Measurements from ENCODE around the gene TUT4. TPM values are rescaled to one million over a fixed set of nuclear protein-coding genes. Genes with fewer than 3 reads are reported as not detected.

TUT4 gene
- total RNA-seq, 2 donors from 2014 or later = 38.2 to 67.2 TPM

DNA sequence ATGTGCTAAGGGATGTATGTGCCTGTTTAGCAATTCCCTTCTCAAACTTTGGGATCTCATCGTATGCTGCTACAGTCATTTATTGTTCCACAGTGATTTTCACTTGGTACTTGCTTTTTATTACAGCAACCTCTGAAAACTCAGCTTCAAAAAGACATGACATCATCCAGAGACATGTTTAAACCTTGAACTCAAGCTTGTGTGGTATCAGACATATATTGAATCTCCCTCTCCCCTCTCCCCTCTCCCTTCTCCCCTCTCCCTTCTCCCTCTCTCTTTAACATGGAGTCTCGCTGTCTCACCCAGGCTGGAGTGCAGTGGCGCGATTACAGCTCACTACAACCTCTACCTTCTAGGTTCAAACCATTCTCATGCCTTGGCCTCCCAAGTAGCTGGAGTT lies 19.5 kb upstream of the TUT4 start:
- ATAC-seq (ENCODE audit: insufficient number of reproducible peaks, low FRiP score, low read depth) (no peak), DNase-seq (ENCODE audit: low spot score) (no peak)
- H3K4me3 ChIP-seq = no peak overlapping the region
- no peak overlapping the region for H3K27ac ChIP-seq
- TF ChIP-seq, protein P1, sequence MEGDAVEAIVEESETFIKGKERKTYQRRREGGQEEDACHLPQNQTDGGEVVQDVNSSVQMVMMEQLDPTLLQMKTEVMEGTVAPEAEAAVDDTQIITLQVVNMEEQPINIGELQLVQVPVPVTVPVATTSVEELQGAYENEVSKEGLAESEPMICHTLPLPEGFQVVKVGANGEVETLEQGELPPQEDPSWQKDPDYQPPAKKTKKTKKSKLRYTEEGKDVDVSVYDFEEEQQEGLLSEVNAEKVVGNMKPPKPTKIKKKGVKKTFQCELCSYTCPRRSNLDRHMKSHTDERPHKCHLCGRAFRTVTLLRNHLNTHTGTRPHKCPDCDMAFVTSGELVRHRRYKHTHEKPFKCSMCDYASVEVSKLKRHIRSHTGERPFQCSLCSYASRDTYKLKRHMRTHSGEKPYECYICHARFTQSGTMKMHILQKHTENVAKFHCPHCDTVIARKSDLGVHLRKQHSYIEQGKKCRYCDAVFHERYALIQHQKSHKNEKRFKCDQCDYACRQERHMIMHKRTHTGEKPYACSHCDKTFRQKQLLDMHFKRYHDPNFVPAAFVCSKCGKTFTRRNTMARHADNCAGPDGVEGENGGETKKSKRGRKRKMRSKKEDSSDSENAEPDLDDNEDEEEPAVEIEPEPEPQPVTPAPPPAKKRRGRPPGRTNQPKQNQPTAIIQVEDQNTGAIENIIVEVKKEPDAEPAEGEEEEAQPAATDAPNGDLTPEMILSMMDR (IDR thresholded peaks at IDR 0.05) = no peak
- H3K36me3 ChIP-seq = no peaks in the 10 kb centered on the region
- H3K4me1 ChIP-seq (ENCODE audit: control insufficient read depth in 1 of 2, low read depth in 2 of 2) = no peaks in the 10 kb centered on the region
- no peaks in the 10 kb centered on the region for H3K27me3 ChIP-seq (replicated peaks; ENCODE audit: insufficient read depth)
- no peaks in the 10 kb centered on the region for H3K9me3 ChIP-seq

DNA sequence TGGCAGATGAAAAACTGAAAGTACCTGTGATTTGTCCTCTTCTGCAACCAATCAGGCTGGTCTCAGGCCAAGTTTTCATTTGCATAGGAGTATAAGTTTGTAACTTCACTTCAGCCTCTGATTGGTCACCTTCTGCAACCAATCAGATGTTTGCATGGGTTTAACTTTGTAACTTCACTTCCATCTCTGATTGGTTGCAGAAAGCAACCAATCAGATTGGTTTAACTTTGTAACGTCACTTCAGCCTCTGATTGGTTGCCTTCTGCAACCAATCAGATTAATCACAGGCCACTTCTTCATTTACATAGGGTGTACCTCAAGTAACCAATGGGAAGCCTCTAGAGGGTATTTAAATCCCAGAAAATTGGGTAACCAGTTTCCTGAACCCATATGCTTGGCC lies 18.9 kb upstream of the TUT4 start:
- no peaks in the 10 kb centered on the region for H3K36me3 ChIP-seq
- ATAC-seq (ENCODE audit: insufficient number of reproducible peaks, low FRiP score, low read depth) = no peak

DNA sequence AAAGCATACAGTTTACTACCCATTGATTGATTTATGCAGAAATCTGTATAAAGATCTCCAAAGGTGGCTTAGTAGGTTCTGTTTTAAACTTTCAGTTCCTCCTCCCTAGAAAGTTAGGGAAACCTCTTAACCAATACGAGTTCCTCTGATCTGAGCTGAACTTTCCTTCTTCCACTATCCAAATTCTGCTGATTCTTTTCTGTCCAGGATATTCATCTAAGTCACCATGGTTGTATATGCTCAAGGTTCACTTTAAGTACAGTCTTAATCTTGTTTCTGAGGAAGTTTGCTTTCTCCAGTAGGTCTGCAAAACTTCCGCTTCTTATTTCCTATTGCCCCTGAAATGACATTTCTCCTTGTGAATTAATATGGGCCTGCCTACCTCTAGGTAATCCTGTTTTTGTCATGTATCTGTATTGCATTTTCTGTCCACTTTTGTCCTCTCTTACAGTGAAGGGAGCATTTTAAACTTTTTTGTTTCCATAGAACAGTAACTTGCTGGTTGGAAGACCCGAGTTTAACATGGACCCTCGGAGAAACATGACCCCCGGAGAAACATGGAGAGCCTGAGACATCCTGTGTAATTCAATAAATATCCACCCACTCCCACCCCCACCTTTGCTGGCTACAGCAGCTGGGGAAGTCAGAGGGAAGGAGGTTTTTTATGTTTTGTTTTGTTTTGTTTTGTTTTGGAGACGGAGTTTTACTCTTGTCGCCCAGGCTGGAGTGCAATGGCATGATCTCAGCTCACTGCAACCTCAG lies 16.7 kb upstream of the TUT4 start:
- no peak for DNase-seq (ENCODE audit: low spot score)
- TF ChIP-seq, protein P1 (IDR thresholded peaks at IDR 0.05) = no peak
- ATAC-seq (ENCODE audit: insufficient number of reproducible peaks, low FRiP score, low read depth) = no peak

More for the DNA sequence above, 18.9 kb upstream of the TUT4 start:
- no peak for DNase-seq (ENCODE audit: low spot score)
- no peaks in the 10 kb centered on the region for H3K9me3 ChIP-seq
- H3K27ac ChIP-seq = no peak overlapping the region
- no peaks in the 10 kb centered on the region for H3K4me1 ChIP-seq (ENCODE audit: control insufficient read depth in 1 of 2, low read depth in 2 of 2)
- TF ChIP-seq, protein P1 (IDR thresholded peaks at IDR 0.05) = no peak
- H3K4me3 ChIP-seq = no peak overlapping the region
- no peaks in the 10 kb centered on the region for H3K27me3 ChIP-seq (replicated peaks; ENCODE audit: insufficient read depth)

DNA sequence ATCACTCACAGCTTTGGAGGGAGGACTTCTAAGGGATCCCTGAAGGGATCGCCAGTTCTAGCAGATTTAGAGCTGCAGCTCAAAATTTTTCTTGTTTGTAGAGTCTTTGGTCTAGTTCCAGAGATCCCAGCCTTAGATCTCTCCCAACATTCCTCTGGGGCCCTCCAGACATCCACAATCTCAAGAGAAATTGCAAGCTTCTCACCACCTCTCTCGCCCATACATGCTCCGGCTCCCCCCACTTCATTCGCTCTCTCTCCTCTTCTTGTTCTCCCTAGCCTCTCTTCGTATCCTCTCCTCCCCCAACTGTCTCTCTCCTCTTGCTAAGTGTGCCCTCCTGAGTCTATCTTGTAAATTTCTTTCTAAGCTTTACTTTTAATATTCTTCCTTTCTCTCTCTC lies 15.1 kb upstream of the TUT4 start:
- Histone ChIP-seq H3K4me3 (no peak overlapping the region), H3K27me3 (replicated peaks; ENCODE audit: insufficient read depth) (no peaks in the 10 kb centered on the region), H3K4me1 (ENCODE audit: control insufficient read depth in 1 of 2, low read depth in 2 of 2) (no peaks in the 10 kb centered on the region), H3K36me3 (no peaks in the 10 kb centered on the region), H3K9me3 (no peaks in the 10 kb centered on the region), H3K27ac (no peak overlapping the region)
- DNase-seq (ENCODE audit: low spot score) (no peak), ATAC-seq (ENCODE audit: insufficient number of reproducible peaks, low FRiP score, low read depth) (no peak)
- TF ChIP-seq, protein P1 (IDR thresholded peaks at IDR 0.05) = no peak

More for the DNA sequence above, 16.7 kb upstream of the TUT4 start:
- Histone ChIP-seq H3K4me3 (no peak overlapping the region), H3K27ac (no peak overlapping the region), H3K27me3 (replicated peaks; ENCODE audit: insufficient read depth) (no peaks in the 10 kb centered on the region), H3K9me3 (no peaks in the 10 kb centered on the region), H3K4me1 (ENCODE audit: control insufficient read depth in 1 of 2, low read depth in 2 of 2) (no peaks in the 10 kb centered on the region), H3K36me3 (no peaks in the 10 kb centered on the region)

DNA sequence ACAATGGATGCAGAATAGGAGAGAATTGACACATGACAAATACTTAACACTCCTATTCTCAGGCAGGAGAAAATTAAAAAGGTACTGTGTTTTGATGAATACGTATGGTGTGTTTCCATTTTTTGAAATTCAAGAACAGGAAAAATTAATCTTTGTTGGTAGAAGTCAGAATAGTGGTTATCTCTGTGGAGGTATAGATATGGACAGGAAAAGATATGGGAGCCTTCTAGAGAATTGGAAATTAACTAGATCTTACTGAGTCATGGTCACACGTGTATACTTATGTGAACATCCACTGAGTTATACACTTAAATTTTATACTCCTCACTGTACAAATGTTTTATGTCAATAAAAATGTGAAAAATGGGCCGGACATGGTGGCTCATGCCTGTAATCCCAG lies 9.9 kb upstream of the TUT4 start:
- Histone ChIP-seq H3K4me1 (ENCODE audit: control insufficient read depth in 1 of 2, low read depth in 2 of 2) (no peaks in the 10 kb centered on the region), H3K4me3 (no peak overlapping the region), H3K9me3 (no peaks in the 10 kb centered on the region), H3K27me3 (replicated peaks; ENCODE audit: insufficient read depth) (no peaks in the 10 kb centered on the region), H3K27ac (no peak overlapping the region), H3K36me3 (no peaks in the 10 kb centered on the region)
- TF ChIP-seq, protein P1 (IDR thresholded peaks at IDR 0.05) = no peak
- ATAC-seq (ENCODE audit: insufficient number of reproducible peaks, low FRiP score, low read depth) (no peak), DNase-seq (ENCODE audit: low spot score) (no peak)
